Retinal pigment epithelial cell (primary cell): Measurements from ENCODE around the gene HINT3.

ENCODE experiments used
- DNase-seq: peaks from one replicate; pipeline ENCODE4 v3.0.0-alpha.2; 2010; ENCODE audit warnings: low read depth
- H3K4me3 ChIP-seq: 2 replicates; pipeline ENCODE4 v1.5.1; 2011; ENCODE audit warnings: mild to moderate bottlenecking, low read length, control low read depth, moderate library complexity
- CTCF ChIP-seq: conservative IDR thresholded peaks from 2 replicates; pipeline ENCODE4 v1.5.1; 2011; ENCODE audit warnings: low read depth, low read length, control low read depth, inconsistent platforms

Gene HINT3

DNA sequence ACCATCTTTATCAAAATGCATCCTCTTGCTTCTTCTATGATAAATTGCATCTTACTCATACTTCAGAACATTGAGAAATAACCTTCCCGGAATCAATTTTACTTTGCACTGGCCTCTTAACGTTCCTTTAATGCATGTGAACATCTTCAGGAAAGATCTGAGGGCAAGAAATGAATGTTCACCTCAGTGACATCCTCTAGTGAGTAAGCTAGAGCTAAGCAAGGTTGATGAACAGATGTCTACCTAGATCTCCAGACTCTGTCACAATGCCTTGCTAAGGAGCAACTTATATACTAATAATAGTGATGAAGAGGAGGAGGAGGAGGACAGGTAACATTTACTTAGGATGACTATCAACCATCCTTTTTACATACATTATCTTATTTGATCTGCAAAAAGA, 16.8 kb upstream of the HINT3 start:
- no peak overlapping the region for H3K4me3 ChIP-seq
- no peak for DNase-seq
- TF ChIP-seq CTCF, result no peak

GRCh38 chr6:125940247-125941041, 16.1 kb upstream of the HINT3 start:
- DNase-seq, result no peak
- no peak for TF ChIP-seq CTCF
- H3K4me3 ChIP-seq, result no peak overlapping the region

GRCh38 chr6:125942672-125943527, 13.7 kb upstream of the HINT3 start:
- H3K4me3 ChIP-seq, result no peak overlapping the region
- no peak for TF ChIP-seq CTCF
- DNase-seq, result no peak

DNA sequence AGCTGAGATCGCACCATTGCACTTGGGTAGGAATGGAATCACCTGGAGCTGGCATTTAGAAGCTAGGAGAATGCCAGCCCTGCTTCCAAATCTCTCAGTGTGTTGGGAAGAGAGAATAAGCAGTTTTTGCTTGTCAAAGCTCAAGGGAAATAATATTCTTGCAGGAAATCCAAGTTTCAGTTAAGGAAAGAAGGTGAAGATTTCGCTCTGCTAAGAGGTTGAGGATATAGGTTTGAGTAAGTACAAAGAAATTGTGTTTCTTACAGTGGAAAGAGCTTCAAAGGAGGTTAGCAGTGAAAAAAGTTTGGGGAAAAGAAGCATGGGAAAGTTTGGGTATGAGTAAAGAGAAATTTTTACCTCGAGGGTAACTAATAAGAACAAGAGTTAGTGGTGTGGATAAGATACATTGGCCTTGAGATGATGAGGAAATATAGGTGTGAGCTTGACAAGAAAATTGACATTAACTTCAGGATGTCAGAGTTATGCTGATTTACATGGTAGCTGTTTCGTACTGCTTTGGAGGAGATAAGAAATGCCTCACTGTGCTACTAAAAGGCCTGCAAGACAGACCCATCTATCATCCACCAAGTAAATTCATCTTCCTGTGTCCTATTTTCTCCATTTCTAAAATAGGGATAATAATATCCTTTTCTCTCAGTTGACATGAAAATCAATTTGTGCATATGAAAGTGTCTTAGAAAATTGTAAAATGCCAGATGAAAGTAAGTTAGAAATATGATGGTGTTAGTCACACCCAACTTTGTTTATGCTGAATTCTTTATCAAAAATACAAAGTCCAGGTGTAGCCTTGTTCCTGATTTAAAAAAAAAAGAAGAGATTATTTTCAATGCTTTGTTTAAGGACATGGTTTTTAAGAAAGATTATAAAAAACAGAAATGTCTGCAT, 12.8 kb upstream of the HINT3 start:
- no peak for TF ChIP-seq CTCF
- no peak for DNase-seq
- no peak overlapping the region for H3K4me3 ChIP-seq

DNA sequence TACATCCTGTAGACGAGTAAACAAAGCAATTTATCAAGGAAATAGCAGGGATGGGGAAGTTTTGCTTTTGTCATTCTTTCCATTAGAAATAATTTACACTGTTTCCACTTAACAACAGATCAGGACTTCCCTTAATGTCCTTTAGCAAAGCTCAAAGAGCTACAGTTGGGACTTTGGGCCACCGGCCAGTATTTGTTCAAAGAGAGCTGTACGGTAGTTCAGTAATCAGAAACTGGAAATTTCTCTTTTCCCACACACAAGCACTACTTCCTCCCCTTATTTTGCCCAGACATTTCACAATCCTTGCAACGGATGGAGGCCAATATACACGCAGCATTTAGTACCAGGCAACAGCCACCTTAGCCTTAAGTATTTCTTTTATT, 12.1 kb upstream of the HINT3 start:
- DNase-seq, result no peak
- TF ChIP-seq CTCF, result no peak
- no peak overlapping the region for H3K4me3 ChIP-seq

- no peak for TF ChIP-seq CTCF
- H3K4me3 ChIP-seq, result no peak overlapping the region
- no peak for DNase-seq
Measured at GRCh38 chr6:125944896-125945295, 11.7 kb upstream of the HINT3 start.
